Measurements from ENCODE around the gene FLNB. TPM values are rescaled to one million over a fixed set of nuclear protein-coding genes. Genes with fewer than 3 reads are reported as not detected.

The FLNB gene
- total RNA-seq, 1 experiment from 2014 or later = 97.5 TPM

DNA sequence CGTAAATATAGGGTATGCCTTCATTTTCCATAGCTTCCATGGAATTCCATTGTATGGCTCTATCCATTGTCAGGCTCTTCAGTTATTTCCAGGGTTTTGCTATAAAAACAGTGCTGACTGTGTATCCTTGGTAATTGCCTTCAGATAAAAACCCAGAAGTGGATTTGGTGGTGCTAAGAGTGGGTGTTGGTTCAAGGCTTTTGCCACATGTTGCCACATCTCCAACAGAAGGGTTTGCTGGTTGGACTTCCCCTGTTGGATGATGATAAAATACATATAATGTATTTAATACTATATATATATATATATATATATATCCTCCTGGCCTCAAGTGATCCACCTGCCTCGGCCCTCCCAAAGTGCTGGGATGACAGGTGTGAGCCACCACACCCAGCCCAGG lies 97.8 kb downstream of the FLNB start:
- DNase-seq (ENCODE audit: low read depth) = no peak

DNA sequence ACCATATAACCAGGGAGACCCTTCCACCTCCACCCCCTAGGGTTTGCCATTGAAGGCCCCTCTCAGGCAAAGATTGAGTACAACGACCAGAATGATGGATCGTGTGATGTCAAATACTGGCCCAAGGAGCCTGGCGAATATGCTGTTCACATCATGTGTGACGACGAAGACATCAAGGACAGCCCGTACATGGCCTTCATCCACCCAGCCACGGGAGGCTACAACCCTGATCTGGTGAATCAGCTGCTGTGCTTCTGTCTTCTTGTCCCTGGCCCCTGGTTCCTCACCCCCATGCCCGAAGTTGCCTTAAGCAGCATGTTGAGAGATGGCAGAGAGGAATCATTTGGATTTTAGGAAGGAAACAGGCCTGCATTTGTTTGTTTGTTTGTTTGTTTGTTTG lies 98.4 kb downstream of the FLNB start:
- no peak for DNase-seq (ENCODE audit: low read depth)

GRCh38 chr3:58107597-58107996 lies 99.4 kb downstream of the FLNB start:
- DNase-seq (ENCODE audit: low read depth) = no peak

DNA sequence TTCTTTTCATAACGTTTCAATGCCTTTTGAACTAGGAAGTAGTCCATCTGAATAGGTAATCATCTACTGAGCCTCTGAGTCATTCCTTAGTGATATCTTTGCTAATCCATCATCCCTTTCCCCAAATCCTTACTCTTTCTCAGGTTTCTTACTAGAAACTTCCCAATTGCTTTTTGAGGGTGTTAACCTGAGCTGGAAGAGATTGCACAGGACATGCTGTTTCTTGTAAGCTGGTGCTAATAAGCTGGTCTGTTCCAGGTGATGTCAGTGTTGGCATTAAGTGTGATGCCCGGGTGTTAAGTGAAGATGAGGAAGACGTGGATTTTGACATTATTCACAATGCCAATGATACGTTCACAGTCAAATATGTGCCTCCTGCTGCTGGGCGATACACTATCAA lies 101.5 kb downstream of the FLNB start:
- no peak for DNase-seq (ENCODE audit: low read depth)

DNA sequence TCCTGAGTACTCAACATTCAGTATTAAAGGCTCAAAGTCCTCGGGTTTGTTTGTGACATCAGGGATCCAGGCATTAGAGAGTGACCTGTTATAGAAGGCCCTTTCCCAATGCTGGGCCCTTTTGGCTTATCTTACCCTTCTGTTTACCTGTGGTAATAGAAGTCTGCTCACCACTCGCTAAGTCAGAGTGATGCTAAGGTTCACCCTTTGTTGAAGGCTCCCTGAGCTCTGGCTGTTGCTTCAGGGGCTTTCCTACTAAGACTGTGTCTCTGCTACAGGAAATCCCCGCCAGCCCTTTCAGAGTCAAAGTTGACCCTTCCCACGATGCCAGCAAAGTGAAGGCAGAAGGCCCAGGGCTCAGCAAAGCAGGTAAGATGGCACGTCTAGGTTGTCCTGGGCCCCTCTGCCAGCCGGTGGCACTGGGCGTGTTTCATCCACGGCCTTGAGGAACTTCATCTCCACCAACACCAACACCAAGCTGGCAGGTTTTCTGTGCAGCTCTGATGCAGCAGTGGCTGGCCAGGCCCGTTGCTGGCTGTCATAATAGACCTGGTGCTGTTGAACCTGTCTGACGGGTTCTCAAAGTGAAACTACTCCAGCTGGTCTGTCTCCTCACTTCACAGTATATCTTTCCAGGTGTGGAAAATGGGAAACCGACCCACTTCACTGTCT lies 103.4 kb downstream of the FLNB start:
- no peak for DNase-seq (ENCODE audit: low read depth)

DNA sequence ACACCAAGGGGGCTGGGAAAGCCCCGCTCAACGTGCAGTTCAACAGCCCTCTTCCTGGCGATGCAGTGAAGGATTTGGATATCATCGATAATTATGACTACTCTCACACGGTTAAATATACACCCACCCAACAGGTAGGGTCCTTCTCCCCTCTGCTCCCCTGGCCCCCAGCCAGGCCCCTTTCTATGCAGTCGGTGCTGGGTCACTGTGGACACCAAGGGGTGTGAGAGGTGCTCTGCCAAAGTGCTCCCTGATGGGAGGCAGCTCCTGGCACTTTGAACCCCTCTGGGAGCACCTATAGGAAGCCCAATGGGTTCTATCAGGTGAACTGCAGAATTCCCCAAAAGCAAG lies 103.9 kb downstream of the FLNB start:
- DNase-seq (ENCODE audit: low read depth) = no peak

DNA sequence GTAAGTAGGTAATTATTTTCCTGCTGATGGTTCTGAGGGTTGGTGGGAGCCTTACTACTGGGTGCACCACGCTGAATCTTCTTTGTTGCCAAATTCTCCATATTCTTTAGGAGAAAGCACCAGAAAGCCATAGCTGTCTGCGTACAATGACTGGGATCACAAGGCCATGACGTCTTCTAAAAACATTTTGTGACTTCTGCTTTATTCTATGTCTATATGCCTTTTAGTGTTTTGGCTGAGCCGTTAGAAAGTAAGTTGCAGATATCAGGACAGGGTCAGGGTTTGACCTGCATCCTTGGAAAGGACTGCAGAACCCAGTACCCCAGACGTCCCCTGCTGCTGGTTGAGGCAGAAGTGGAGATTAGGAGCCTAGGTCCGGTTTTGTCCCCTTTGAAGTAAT lies 107.0 kb downstream of the FLNB start:
- no peak for DNase-seq (ENCODE audit: low read depth)

GRCh38 chr3:58116161-58116955 lies 108.1 kb downstream of the FLNB start:
- DNase-seq (ENCODE audit: low read depth) = no peak

GRCh38 chr3:58116985-58117384 lies 108.8 kb downstream of the FLNB start:
- no peak for DNase-seq (ENCODE audit: low read depth)

DNA sequence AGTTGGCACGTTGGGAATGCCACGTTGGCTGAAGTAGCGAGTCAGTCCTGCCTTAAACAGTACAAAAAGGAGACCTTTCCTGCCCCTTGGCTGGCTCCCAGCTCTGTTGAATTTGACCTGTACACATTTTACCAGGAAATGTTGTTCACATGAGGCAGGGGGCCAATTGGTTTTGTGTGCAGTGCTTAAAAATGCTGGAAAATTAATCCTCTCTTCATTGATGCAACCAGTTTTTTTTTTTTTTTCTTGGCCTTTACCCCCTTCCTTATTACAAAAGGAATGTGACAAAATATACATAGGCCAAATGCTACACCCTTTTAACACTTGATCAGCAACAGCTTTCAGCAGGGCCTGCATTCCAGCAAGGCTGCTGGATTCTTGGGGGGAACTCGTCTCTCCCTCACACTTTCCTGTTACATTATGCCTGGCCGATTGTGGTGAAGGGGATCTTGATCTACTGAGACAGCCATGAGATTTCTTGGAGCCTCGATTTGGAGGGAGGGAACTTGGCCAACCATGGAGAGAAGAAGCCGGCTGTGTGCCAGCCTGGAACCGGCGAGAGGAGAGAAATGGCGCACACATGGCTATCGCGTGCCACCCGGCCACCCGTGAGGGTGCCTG lies 109.4 kb downstream of the FLNB start:
- no peak for DNase-seq (ENCODE audit: low read depth)

DNA sequence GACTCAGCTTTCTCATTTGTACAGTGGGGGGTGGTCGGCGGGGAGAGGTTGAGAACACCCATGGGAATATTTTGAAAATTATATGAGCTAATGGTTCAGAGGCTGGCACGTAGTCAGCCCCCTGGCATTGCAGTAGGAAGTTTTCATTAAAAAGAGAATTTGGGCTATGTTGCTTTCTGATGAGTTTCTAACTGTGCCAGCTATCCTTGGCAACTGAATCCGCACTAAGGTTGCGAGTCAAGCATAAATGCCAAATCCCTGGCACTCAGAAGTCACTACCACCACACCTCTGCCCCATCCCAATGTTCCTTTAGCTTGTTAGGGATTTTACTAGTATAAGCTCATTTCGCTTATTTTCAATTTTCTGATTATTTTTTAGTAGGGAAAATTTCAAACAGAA lies 111.0 kb downstream of the FLNB start:
- DNase-seq (ENCODE audit: low read depth) = no peak

DNA sequence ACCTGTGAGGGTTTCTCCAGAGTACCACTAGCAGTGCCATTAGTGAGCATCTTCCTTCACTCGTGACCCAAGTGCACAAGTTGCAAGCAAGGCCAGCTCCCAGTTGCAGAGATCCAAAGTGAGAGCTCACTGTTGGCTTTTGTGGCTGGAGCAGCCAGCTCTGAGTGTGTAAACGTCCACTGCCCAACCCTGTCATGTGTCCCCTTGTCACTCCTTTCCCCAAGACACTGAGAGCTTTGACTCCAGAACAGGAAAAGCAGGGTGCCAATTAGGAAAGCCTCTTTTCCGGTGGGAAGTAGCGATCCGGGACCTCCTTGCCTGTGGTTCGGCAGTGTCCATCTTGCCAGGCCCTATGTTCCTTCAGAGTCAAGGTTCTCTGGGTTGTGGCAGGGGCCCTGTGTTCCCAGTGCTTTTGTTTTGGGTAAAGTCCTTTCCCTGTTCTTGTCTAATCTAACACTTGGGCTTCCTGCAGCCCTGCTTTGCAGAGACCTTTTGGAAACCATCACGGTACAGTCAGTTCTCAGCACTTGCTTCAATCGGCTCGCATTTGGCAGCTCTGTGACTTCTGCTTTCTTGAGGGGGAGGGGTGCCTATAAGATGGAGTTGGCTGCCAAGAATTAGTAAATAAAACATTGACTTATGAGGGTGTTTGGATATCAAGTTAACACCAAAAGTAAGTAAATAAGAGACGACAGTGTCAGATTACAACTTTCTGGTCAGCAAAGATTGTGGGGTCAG lies 112.0 kb downstream of the FLNB start:
- no peak for DNase-seq (ENCODE audit: low read depth)

DNA sequence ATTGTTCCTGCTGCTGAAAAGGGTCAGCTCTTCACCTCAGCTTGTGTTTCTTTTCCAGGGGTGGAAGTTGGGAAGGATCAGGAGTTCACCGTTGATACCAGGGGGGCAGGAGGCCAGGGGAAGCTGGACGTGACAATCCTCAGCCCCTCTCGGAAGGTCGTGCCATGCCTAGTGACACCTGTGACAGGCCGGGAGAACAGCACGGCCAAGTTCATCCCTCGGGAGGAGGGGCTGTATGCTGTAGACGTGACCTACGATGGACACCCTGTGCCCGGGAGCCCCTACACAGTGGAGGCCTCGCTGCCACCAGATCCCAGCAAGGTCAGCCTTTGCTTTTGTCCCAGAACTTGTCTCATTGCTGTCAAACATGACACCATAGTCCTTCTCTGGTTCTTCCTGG lies 113.0 kb downstream of the FLNB start:
- no peak for DNase-seq (ENCODE audit: low read depth)

DNA sequence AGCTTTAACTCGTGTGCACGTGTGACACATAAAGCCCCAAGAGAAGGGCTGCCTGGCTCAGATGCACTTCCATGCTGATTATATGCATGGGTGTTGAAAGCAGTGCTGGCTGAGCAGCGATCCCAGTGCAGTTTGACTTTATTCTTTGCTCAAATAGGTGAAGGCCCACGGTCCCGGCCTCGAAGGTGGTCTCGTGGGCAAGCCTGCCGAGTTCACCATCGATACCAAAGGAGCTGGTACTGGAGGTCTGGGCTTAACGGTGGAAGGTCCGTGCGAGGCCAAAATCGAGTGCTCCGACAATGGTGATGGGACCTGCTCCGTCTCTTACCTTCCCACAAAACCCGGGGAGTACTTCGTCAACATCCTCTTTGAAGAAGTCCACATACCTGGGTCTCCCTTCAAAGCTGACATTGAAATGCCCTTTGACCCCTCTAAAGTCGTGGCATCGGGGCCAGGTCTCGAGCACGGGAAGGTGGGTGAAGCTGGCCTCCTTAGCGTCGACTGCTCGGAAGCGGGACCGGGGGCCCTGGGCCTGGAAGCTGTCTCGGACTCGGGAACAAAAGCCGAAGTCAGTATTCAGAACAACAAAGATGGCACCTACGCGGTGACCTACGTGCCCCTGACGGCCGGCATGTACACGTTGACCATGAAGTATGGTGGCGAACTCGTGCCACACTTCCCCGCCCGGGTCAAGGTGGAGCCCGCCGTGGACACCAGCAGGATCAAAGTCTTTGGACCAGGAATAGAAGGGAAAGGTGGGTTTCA lies 114.9 kb downstream of the FLNB start:
- no peak for DNase-seq (ENCODE audit: low read depth)

- no peak for DNase-seq (ENCODE audit: low read depth)
Measured at GRCh38 chr3:58124387-58124786, 116.2 kb downstream of the FLNB start.

DNA sequence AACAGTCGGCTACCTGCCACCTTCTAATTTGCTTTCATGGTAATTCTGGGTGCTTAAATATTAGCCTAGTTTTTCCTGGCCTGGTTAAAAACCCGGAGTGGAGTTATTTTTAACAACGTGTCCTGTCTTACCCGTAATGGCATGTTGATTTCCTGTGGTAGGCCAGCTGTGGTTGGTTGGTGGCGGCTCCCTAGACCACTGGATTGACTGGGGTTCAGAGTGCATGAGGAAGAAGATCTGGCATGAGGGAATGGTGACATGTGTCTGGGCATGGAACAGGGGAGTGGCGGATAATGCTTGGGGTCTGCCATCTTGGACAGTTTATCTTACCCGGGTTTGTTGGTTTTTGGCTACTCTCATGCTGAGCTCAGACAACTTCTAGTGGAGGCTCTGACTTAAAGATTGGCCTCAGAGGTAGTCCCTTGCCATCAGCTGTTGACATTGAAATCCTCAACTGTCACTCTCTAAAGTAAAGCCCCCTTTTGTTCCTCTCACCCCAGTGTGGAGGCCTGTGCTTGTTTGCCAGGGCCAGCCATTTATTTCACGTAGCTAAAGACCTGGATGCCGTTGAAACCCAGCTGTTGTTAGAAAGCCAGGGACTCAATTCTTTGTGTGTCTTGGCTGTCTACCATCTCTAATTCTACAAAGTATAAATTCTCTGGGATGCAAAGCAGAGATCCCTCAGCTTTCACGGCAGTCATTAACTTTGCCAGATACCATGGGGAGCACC lies 121.0 kb downstream of the FLNB start:
- DNase-seq (ENCODE audit: low read depth) = no peak

DNA sequence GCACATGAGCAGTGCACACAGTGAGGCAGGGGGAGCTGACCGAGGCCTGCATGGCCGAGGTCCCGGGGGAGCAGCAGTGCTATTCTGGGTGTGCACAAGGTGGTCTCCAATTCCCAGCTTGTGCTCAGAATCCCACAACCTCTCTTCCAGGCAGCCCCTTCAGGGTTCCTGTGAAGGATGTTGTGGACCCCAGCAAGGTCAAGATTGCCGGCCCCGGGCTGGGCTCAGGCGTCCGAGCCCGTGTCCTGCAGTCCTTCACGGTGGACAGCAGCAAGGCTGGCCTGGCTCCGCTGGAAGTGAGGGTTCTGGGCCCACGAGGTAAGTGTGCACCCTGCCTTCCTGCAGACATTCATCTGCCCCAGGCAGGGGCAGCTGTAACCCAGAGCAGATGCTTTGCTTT lies 122.4 kb downstream of the FLNB start:
- no peak for DNase-seq (ENCODE audit: low read depth)

- DNase-seq (ENCODE audit: low read depth) = no peak
Measured at GRCh38 chr3:58131101-58131825, 123.0 kb downstream of the FLNB start.

- DNase-seq (ENCODE audit: low read depth) = no peak
Measured at GRCh38 chr3:58132850-58133249, 124.6 kb downstream of the FLNB start.

GRCh38 chr3:58134468-58134867 lies 126.2 kb downstream of the FLNB start:
- DNase-seq (ENCODE audit: low read depth) = no peak

Data from Daoy (cell line).